ENCODE measurements around the gene ANKRD11.
"Not testable (repeated sequence)": the region's sequence is repeated elsewhere in the genome, so short reads cannot be mapped to it uniquely, and the experiment has no call there.

The ANKRD11 gene

GRCh38 chr16:89304941-89305705 lies 185.2 kb downstream of the ANKRD11 start:
- H3K4me3 ChIP-seq (ENCODE audit: low read depth, low read length): no peak overlapping the region
- DNase-seq (ENCODE audit: low read depth): no peak
- no peak for TF ChIP-seq CTCF (IDR thresholded peaks at IDR 0.05; ENCODE audit: control insufficient read depth, extremely low read depth, insufficient read depth)

- H3K4me3 ChIP-seq (ENCODE audit: low read depth, low read length): no peak overlapping the region
- DNase-seq (ENCODE audit: low read depth): no peak
- TF ChIP-seq CTCF (IDR thresholded peaks at IDR 0.05; ENCODE audit: control insufficient read depth, extremely low read depth, insufficient read depth): no peak
These were observed 186.0 kb downstream of the ANKRD11 start for GRCh38 chr16:89304181-89304851.

GRCh38 chr16:89303617-89304016 lies 186.7 kb downstream of the ANKRD11 start:
- no peak for TF ChIP-seq CTCF (IDR thresholded peaks at IDR 0.05; ENCODE audit: control insufficient read depth, extremely low read depth, insufficient read depth)
- DNase-seq (ENCODE audit: low read depth): no peak
- no peak overlapping the region for H3K4me3 ChIP-seq (ENCODE audit: low read depth, low read length)

GRCh38 chr16:89300976-89301360 lies 189.4 kb downstream of the ANKRD11 start:
- no peak for TF ChIP-seq CTCF (IDR thresholded peaks at IDR 0.05; ENCODE audit: control insufficient read depth, extremely low read depth, insufficient read depth)
- no peak overlapping the region for H3K4me3 ChIP-seq (ENCODE audit: low read depth, low read length)
- no peak for DNase-seq (ENCODE audit: low read depth)

- H3K4me3 ChIP-seq (ENCODE audit: low read depth, low read length): no peak overlapping the region
- peak; percentile 79 for DNase-seq (ENCODE audit: low read depth)
- no peak for TF ChIP-seq CTCF (IDR thresholded peaks at IDR 0.05; ENCODE audit: control insufficient read depth, extremely low read depth, insufficient read depth)
These were observed 189.9 kb downstream of the ANKRD11 start for GRCh38 chr16:89300311-89300975.

GRCh38 chr16:89299357-89300111 lies 190.8 kb downstream of the ANKRD11 start:
- not testable (repeated sequence) for DNase-seq (ENCODE audit: low read depth); H3K4me3 ChIP-seq (ENCODE audit: low read depth, low read length)

All from LNCaP clone FGC (cell line).